Smooth muscle cell (in vitro differentiated cells): ENCODE measurements around the gene NKAIN2. TPM values are rescaled to one million over a fixed set of nuclear protein-coding genes. Genes with fewer than 3 reads are reported as not detected.
"Not testable (repeated sequence)": the region's sequence is repeated elsewhere in the genome, so short reads cannot be mapped to it uniquely, and the experiment has no call there.

Experiments used
- DNase-seq: peaks from one replicate; lab custom pipeline; 2025; ENCODE audit not compliant: unreplicated experiment; lab: John Stamatoyannopoulos, UW
- H2AFZ ChIP-seq: fragments of 200-600 bp; sonication (generic); 2 replicates; pipeline ENCODE4 v1.6.0; 2016; ENCODE audit warnings: antibody characterized with exemption, low read depth, mild to moderate bottlenecking
- H3F3A ChIP-seq: fragments of 200-600 bp; sonication (generic); 2 replicates; pipeline ENCODE4 v1.6.0; 2017; ENCODE audit warnings: antibody characterized with exemption, low read depth
- H3K27ac ChIP-seq: fragments of 200-600 bp; sonication (generic); 2 replicates; pipeline ENCODE4 v1.5.1; 2016; ENCODE audit warnings: low read depth, mild to moderate bottlenecking
- H3K27me3 ChIP-seq: fragments of 200-600 bp; sonication (generic); 2 replicates; pipeline ENCODE4 v1.6.1; 2016; ENCODE audit warnings: low read depth, mild to moderate bottlenecking
- H3K36me3 ChIP-seq: fragments of 200-600 bp; sonication (generic); 2 replicates; pipeline ENCODE4 v1.5.1; 2016; ENCODE audit warnings: low read depth
- H3K4me1 ChIP-seq: fragments of 200-600 bp; sonication (generic); 2 replicates; pipeline ENCODE4 v1.5.1; 2016; ENCODE audit warnings: low read depth
- H3K4me2 ChIP-seq: fragments of 200-600 bp; sonication (generic); 2 replicates; pipeline ENCODE4 v1.6.0; 2016; ENCODE audit warnings: mild to moderate bottlenecking
- H3K4me3 ChIP-seq: fragments of 200-600 bp; sonication (generic); 2 replicates; pipeline ENCODE4 v1.5.1; 2016; ENCODE audit warnings: mild to moderate bottlenecking
- H3K79me2 ChIP-seq: fragments of 200-600 bp; sonication (generic); 2 replicates; pipeline ENCODE4 v1.6.0; 2016; ENCODE audit warnings: low read depth, mild to moderate bottlenecking
- H3K9ac ChIP-seq: fragments of 200-600 bp; sonication (generic); 2 replicates; pipeline ENCODE4 v1.6.0; 2016; ENCODE audit warnings: low read depth
- H3K9me3 ChIP-seq: fragments of 200-600 bp; sonication (generic); replicated peaks from 2 replicates; pipeline ENCODE4 v1.5.1; 2016; ENCODE audit warnings: low read depth
- H4K20me1 ChIP-seq: fragments of 200-600 bp; sonication (generic); 2 replicates; pipeline ENCODE4 v1.6.0; 2016; ENCODE audit warnings: low read depth
- CTCF ChIP-seq: fragments of 200-600 bp; sonication (generic); IDR thresholded peaks from 2 replicates; pipeline ENCODE4 v1.5.1; 2017; ENCODE audit warnings: borderline replicate concordance, mild to moderate bottlenecking, antibody characterized with exemption; ENCODE audit not compliant: insufficient read depth, poor library complexity, severe bottlenecking
- WGBS: methylation state at CpG from one replicate; pipeline ENCODE4 v1.1.7; 2016; ENCODE audit warnings: low lambda C conversion rate; 5-methylcytosine and 5-hydroxymethylcytosine counted together
- polyA plus RNA-seq: library from polyadenylated mRNA; unstranded; fragments of >200 nt; fragmentation: Nextera tagmentation; extraction: Ambion mirVana; gene quantifications from 2 replicates; pipeline ENCODE4 v1.2.1, GENCODE V29; 2016
- total RNA-seq: library from RNA; depleted of rRNA; stranded (reverse); fragments of >200 nt; gene quantifications from 2 replicates; pipeline ENCODE4 v1.2.3, GENCODE V29; 2014

NKAIN2 gene
- total and polyA plus RNA-seq, 2 experiments from 2014 or later = 0.09 TPM; not detected in 1

GRCh38 chr6:124158024-124158423 is 354.4 kb downstream of the NKAIN2 start:
- Histone ChIP-seq H3K9me3 (no peaks in the 10 kb centered on the region), H3K4me2 (no peak overlapping the region), H3K79me2 (no peaks in the 10 kb centered on the region), H3F3A (no peaks in the 10 kb centered on the region), H3K27ac (no peak overlapping the region), H3K9ac (no peak overlapping the region), H4K20me1 (no peaks in the 10 kb centered on the region), H3K27me3 (no peaks in the 10 kb centered on the region), H3K36me3 (no peaks in the 10 kb centered on the region), H2AFZ (no peak overlapping the region), H3K4me3 (no peak overlapping the region), H3K4me1 (peaks cover 8% of the 10 kb centered on the region)
- WGBS = 52% methylated on average over 1 of the region's 1 CpG
- DNase-seq = no peak
- TF ChIP-seq CTCF = no peak

- WGBS = 88% methylated on average over 3 of the region's 3 CpGs
- no peak overlapping the region for H3K4me3 ChIP-seq
- H4K20me1 ChIP-seq = no peaks in the 10 kb centered on the region
- H3K4me2 ChIP-seq = no peak overlapping the region
- no peak overlapping the region for H2AFZ ChIP-seq
- no peaks in the 10 kb centered on the region for H3K79me2 ChIP-seq
- no peaks in the 10 kb centered on the region for H3K9me3 ChIP-seq
- H3K27me3 ChIP-seq = no peaks in the 10 kb centered on the region
- no peak for DNase-seq
- TF ChIP-seq CTCF = no peak
- no peak overlapping the region for H3K9ac ChIP-seq
- H3K4me1 ChIP-seq = no peaks in the 10 kb centered on the region
- no peaks in the 10 kb centered on the region for H3K36me3 ChIP-seq
- H3F3A ChIP-seq = no peaks in the 10 kb centered on the region
- H3K27ac ChIP-seq = no peak overlapping the region
Measured at GRCh38 chr6:124163676-124164075, 360.0 kb downstream of the NKAIN2 start.

- DNase-seq = no peak
- Histone ChIP-seq H3K36me3 (no peaks in the 10 kb centered on the region), H3F3A (no peaks in the 10 kb centered on the region), H3K4me3 (no peak overlapping the region), H3K27me3 (no peaks in the 10 kb centered on the region), H3K27ac (no peak overlapping the region), H4K20me1 (no peaks in the 10 kb centered on the region), H3K9ac (no peak overlapping the region), H2AFZ (no peak overlapping the region), H3K4me1 (no peaks in the 10 kb centered on the region), H3K4me2 (no peak overlapping the region), H3K9me3 (no peaks in the 10 kb centered on the region), H3K79me2 (no peaks in the 10 kb centered on the region)
- WGBS = 91% methylated on average over 7 of the region's 7 CpGs
- TF ChIP-seq CTCF = no peak
Measured at GRCh38 chr6:124164343-124164742, 360.7 kb downstream of the NKAIN2 start.

GRCh38 chr6:124167249-124167648 is 363.6 kb downstream of the NKAIN2 start:
- not testable (repeated sequence) for H4K20me1 ChIP-seq, H3F3A ChIP-seq, H2AFZ ChIP-seq, H3K27me3 ChIP-seq, H3K27ac ChIP-seq, H3K4me3 ChIP-seq, DNase-seq, H3K4me1 ChIP-seq, H3K79me2 ChIP-seq, H3K36me3 ChIP-seq, H3K4me2 ChIP-seq, H3K9me3 ChIP-seq, H3K9ac ChIP-seq
- 88% methylated on average over 1 of the region's 1 CpG for WGBS
